Liver (tissue), 3 donors: ENCODE measurements around the gene F5.

Experiments used
- CTCF ChIP-seq: fragments of 150-350 bp; IDR thresholded peaks from 2 replicates; pipeline ENCODE4 v1.5.1; 2017; ENCODE audit warnings: improper control_type of control experiment, low read depth, low read length; ENCODE audit not compliant: missing input control
- MAX ChIP-seq: IDR thresholded peaks from 2 replicates; pipeline ENCODE4 v1.6.1; 2016; ENCODE audit warnings: antibody characterized with exemption
- RAD21 ChIP-seq, 2 donors: IDR thresholded peaks; 2 replicates each; pipeline ENCODE4 v1.6.1; 2016; ENCODE audit warnings: antibody characterized with exemption in 2 of 2, mild to moderate bottlenecking in 2 of 2
- RXRA ChIP-seq, 2 donors: IDR thresholded peaks; 2 replicates each; pipeline ENCODE4 v1.6.1; 2017 to 2018; ENCODE audit warnings: antibody characterized with exemption in 2 of 2, mild to moderate bottlenecking in 1 of 2
- YY1 ChIP-seq: IDR thresholded peaks from 2 replicates; pipeline ENCODE4 v1.6.1; 2016; ENCODE audit warnings: antibody characterized with exemption, mild to moderate bottlenecking
- donor health status: healthy.
- donor health status: healthy.

DNA sequence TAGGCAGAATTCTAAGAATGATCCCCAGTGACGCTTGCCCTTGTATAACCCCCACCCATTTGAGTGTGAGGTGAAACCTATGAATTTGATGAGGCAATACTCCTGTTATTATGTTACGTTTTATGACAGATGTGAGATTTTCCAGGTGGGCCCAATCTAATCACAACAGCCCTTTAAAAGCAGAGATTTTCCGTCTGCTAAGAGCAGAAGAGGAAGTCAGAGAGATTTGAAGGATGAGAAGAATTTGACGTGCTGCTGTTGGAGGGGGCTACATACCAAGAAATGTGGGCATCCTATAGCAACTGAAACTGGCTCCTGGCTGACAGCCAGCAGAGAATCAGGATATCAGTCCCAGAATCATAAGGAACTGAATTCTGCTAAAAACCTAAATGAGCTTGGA lies 98.1 kb downstream of the F5 start:
- TF ChIP-seq YY1 (no peak), CTCF (no peak), MAX (no peak), RXRA (IDR thresholded peaks at IDR 0.05) (no peak), RAD21 (IDR thresholded peaks at IDR 0.05) (no peak)
